Measurements from ENCODE around the gene CALD1.

- no peak for TF ChIP-seq POLR2A (IDR thresholded peaks at IDR 0.05)
- TF ChIP-seq, protein P1, sequence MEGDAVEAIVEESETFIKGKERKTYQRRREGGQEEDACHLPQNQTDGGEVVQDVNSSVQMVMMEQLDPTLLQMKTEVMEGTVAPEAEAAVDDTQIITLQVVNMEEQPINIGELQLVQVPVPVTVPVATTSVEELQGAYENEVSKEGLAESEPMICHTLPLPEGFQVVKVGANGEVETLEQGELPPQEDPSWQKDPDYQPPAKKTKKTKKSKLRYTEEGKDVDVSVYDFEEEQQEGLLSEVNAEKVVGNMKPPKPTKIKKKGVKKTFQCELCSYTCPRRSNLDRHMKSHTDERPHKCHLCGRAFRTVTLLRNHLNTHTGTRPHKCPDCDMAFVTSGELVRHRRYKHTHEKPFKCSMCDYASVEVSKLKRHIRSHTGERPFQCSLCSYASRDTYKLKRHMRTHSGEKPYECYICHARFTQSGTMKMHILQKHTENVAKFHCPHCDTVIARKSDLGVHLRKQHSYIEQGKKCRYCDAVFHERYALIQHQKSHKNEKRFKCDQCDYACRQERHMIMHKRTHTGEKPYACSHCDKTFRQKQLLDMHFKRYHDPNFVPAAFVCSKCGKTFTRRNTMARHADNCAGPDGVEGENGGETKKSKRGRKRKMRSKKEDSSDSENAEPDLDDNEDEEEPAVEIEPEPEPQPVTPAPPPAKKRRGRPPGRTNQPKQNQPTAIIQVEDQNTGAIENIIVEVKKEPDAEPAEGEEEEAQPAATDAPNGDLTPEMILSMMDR (IDR thresholded peaks at IDR 0.05): no peak
Observed at GRCh38 chr7:134831862-134832261, 52.4 kb downstream of the CALD1 start.

Data from uterus (tissue), 2 donors.